Uterus (tissue), 4 donors: Measurements from ENCODE around the gene BANK1. TPM values are rescaled to one million over a fixed set of nuclear protein-coding genes. Genes with fewer than 3 reads are reported as not detected.

Experiments
- DNase-seq, 2 donors: peaks; one replicate each; pipeline ENCODE4 v3.0.0-alpha.2; 2019 to 2020
- H3K27ac ChIP-seq, 2 donors: fragments of 200-600 bp; sonication (generic); 1 replicate in 1 of 2; 2 replicates in 1 of 2; pipeline ENCODE4 v1.5.1; 2016 to 2018
- H3K27me3 ChIP-seq, 2 donors: fragments of 200-600 bp; sonication (generic); one replicate each; pipeline ENCODE4 v1.5.1; 2018 to 2019; ENCODE audit warnings: control low read depth in 1 of 2
- H3K36me3 ChIP-seq, 2 donors: fragments of 200-600 bp; sonication (generic); one replicate each; pipeline ENCODE4 v1.5.1; 2019; ENCODE audit warnings: control low read depth in 1 of 2
- H3K4me1 ChIP-seq, 2 donors: fragments of 200-600 bp; sonication (generic); one replicate each; pipeline ENCODE4 v1.5.1; 2018 to 2019; ENCODE audit warnings: control low read depth in 1 of 2
- H3K4me3 ChIP-seq, 2 donors: fragments of 200-600 bp; sonication (generic); 1 replicate in 1 of 2; 2 replicates in 1 of 2; pipeline ENCODE4 v1.5.1; 2018 to 2019; ENCODE audit warnings: mild to moderate bottlenecking in 1 of 2
- H3K9me3 ChIP-seq, 2 donors: fragments of 200-600 bp; sonication (generic); one replicate each; pipeline ENCODE4 v1.5.1; 2019; ENCODE audit warnings: control low read depth in 1 of 2
- CTCF ChIP-seq, 4 experiments: fragments of 200-600 bp in 2 of 4; fragments of 450-650 bp in 2 of 4; sonication (generic) in 2 of 4; IDR thresholded peaks; one replicate each; pipeline ENCODE4 v1.5.1; 2016 to 2019; ENCODE audit warnings: antibody characterized with exemption in 4 of 4, mild to moderate bottlenecking in 2 of 4, moderate library complexity in 1 of 4
- POLR2A ChIP-seq, 2 donors: fragments of 450-650 bp; IDR thresholded peaks; one replicate each; pipeline ENCODE4 v1.6.1; 2016; ENCODE audit warnings: antibody characterized with exemption in 2 of 2, mild to moderate bottlenecking in 1 of 2, moderate library complexity in 1 of 2
- intact Hi-C: fragments of 100-400 bp; cut with DNase I; formaldehyde crosslinking; loops from one replicate; pipeline ENCODE4 v1.15.1; 2023; ENCODE audit warnings: low total_unique reads
- total RNA-seq, 4 donors: library from RNA; depleted of rRNA in 3 of 4; stranded (reverse); fragments of >200 nt in 3 of 4; gene quantifications; one replicate each; pipeline versions ENCODE4 v1.1.0 to v1.2.4, GENCODE V29; 2014 to 2023
- donor health status: DM: yes; HTN: yes; CAD: no.

BANK1 gene
- total RNA-seq, 4 donors from 2014 or later = 0.49 to 3.1 (median 0.59) TPM; not detected in 1

GRCh38 chr4:101989551-101989950 lies 199.0 kb downstream of the BANK1 start:
- no peak overlapping the region for H3K4me3 ChIP-seq
- TF ChIP-seq POLR2A (IDR thresholded peaks at IDR 0.05) = no peak
- no peak for TF ChIP-seq CTCF (IDR thresholded peaks at IDR 0.05)
- intact Hi-C loops = no loop called here
- H3K36me3 ChIP-seq = no peaks in the 10 kb centered on the region
- H3K27ac ChIP-seq = no peak overlapping the region
- H3K27me3 ChIP-seq = no peaks in the 10 kb centered on the region
- H3K9me3 ChIP-seq = no peaks in the 10 kb centered on the region
- no peaks in the 10 kb centered on the region for H3K4me1 ChIP-seq
- DNase-seq = no peak

GRCh38 chr4:101992446-101992845 lies 201.9 kb downstream of the BANK1 start:
- intact Hi-C loops = no loop called here
- TF ChIP-seq POLR2A (IDR thresholded peaks at IDR 0.05) (no peak), CTCF (IDR thresholded peaks at IDR 0.05) (no peak)

GRCh38 chr4:101993002-101993841 lies 202.7 kb downstream of the BANK1 start:
- H3K9me3 ChIP-seq = no peaks in the 10 kb centered on the region
- H3K4me3 ChIP-seq = no peak overlapping the region
- no peak for DNase-seq
- no peak overlapping the region for H3K27ac ChIP-seq
- intact Hi-C loops = no loop called here
- H3K4me1 ChIP-seq = no peaks in the 10 kb centered on the region
- H3K27me3 ChIP-seq = no peaks in the 10 kb centered on the region
- no peaks in the 10 kb centered on the region for H3K36me3 ChIP-seq
- TF ChIP-seq POLR2A (IDR thresholded peaks at IDR 0.05) = no peak
- TF ChIP-seq CTCF (IDR thresholded peaks at IDR 0.05) = no peak

More at GRCh38 chr4:101992446-101992845, 201.9 kb downstream of the BANK1 start:
- H3K36me3 ChIP-seq = no peaks in the 10 kb centered on the region
- H3K27me3 ChIP-seq = no peaks in the 10 kb centered on the region
- H3K4me3 ChIP-seq = no peak overlapping the region
- no peaks in the 10 kb centered on the region for H3K9me3 ChIP-seq
- H3K27ac ChIP-seq = no peak overlapping the region
- DNase-seq = no peak
- H3K4me1 ChIP-seq = no peaks in the 10 kb centered on the region

GRCh38 chr4:101993842-101994775 lies 203.6 kb downstream of the BANK1 start:
- no peaks in the 10 kb centered on the region for H3K9me3 ChIP-seq
- H3K4me1 ChIP-seq = no peaks in the 10 kb centered on the region
- no peaks in the 10 kb centered on the region for H3K36me3 ChIP-seq

More at GRCh38 chr4:101993842-101994775, 203.6 kb downstream of the BANK1 start:
- no peak for TF ChIP-seq POLR2A (IDR thresholded peaks at IDR 0.05)
- no peak for TF ChIP-seq CTCF (IDR thresholded peaks at IDR 0.05)
- intact Hi-C loops = no loop called here
- H3K27me3 ChIP-seq = no peaks in the 10 kb centered on the region
- DNase-seq = no peak
- no peak overlapping the region for H3K4me3 ChIP-seq
- no peak overlapping the region for H3K27ac ChIP-seq
